Mucosa of descending colon (tissue), 3 donors: ENCODE data around the gene SPINK4. TPM values are rescaled to one million over a fixed set of nuclear protein-coding genes. Genes with fewer than 3 reads are reported as not detected.

ENCODE experiments used
- ATAC-seq: fragments of 200-7000 bp; cut with Tn5 transposase; one replicate; pipeline ENCODE4 v1.9.1; 2020; ENCODE audit warnings: mild to moderate bottlenecking, moderate library complexity
- DNase-seq, 3 donors: peaks; one replicate each; pipeline ENCODE4 v3.0.0-alpha.2; 2020
- H3K36me3 ChIP-seq: fragments of 200-600 bp; one replicate; pipeline ENCODE4 v1.8.0; 2021; ENCODE audit warnings: low read depth, mild to moderate bottlenecking
- H3K4me1 ChIP-seq: fragments of 200-600 bp; one replicate; pipeline ENCODE4 v1.8.0; 2021; ENCODE audit warnings: low read depth, mild to moderate bottlenecking
- H3K4me3 ChIP-seq: fragments of 200-600 bp; one replicate; pipeline ENCODE4 v1.8.0; 2021; ENCODE audit warnings: mild to moderate bottlenecking
- H3K9me3 ChIP-seq: fragments of 200-600 bp; one replicate; pipeline ENCODE4 v1.8.0; 2021; ENCODE audit warnings: mild to moderate bottlenecking
- CTCF ChIP-seq: fragments of 200-600 bp; IDR thresholded peaks from one replicate; pipeline ENCODE4 v1.8.0; 2022; ENCODE audit warnings: antibody characterized with exemption, mild to moderate bottlenecking
- intact Hi-C, 2 donors: fragments of 100-400 bp; cut with DNase I in 1 of 2; cut with micrococcal nuclease in 1 of 2; formaldehyde crosslinking; loops; one replicate each; pipeline versions ENCODE4 v1.11.0 to v1.11.1; 2022; cut with DNase I, micrococcal nuclease
- total RNA-seq, 3 donors: library from RNA; stranded (reverse); fragmentation: NEBNext Ultra II Directional in 2 of 3; extraction: Animal tissue kit (Norgen Biotek cat#: 25700) in 2 of 3; gene quantifications; one replicate each; pipeline versions ENCODE4 v1.2.1 to v1.2.4, GENCODE V29; 2021 to 2023
- donor health status: DM: no; HTN: no; CAD: no; lungs with moderate emphysema.
- donor health status: DM: no; HTN: no; CAD: no.
- donor health status: DM: no; HTN: yes; CAD: no.

SPINK4 gene
- total RNA-seq, 3 donors from 2014 or later, result 13.2 to 85.2 (median 33.3) TPM

- Histone ChIP-seq H3K4me3 (no peak overlapping the region), H3K9me3 (no peaks in the 10 kb centered on the region), H3K36me3 (no peaks in the 10 kb centered on the region), H3K4me1 (no peaks in the 10 kb centered on the region)
- no peak for TF ChIP-seq CTCF
- intact Hi-C loops, result no loop called here
- DNase-seq, result no peak
- ATAC-seq, result peak; percentile 32
Observed at GRCh38 chr9:33198165-33198564, 41.8 kb upstream of the SPINK4 start.

DNA sequence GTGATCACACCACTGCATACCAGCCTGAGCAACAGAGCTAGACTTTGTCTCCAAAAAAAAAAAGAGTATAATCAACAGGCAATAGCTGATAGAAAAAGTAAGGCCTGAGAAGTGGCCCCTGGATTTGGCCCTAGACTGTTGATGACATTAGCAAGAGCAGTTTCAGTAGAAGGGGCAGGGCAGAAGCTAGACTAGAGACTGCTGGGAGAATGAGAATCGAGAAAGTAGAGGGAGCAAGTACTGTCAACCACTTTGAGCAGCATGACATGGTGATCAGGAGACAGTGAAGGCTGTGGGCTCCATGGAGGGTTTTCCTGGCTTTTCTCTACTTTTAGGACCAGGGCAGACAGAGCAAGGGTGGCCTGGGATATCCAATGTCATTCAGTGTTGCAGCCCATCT, 37.9 kb upstream of the SPINK4 start:
- DNase-seq, result no peak
- intact Hi-C loops, result no loop called here

GRCh38 chr9:33202552-33203201, 37.3 kb upstream of the SPINK4 start:
- no peak for TF ChIP-seq CTCF
- H3K4me1 ChIP-seq, result no peaks in the 10 kb centered on the region
- no peaks in the 10 kb centered on the region for H3K9me3 ChIP-seq
- intact Hi-C loops, result no loop called here
- H3K36me3 ChIP-seq, result no peaks in the 10 kb centered on the region
- no peak overlapping the region for H3K4me3 ChIP-seq
- DNase-seq (peak; percentile 48 to 78 (median 51)), ATAC-seq (peak; percentile 85)

More for the DNA sequence above, 37.9 kb upstream of the SPINK4 start:
- Histone ChIP-seq H3K9me3 (no peaks in the 10 kb centered on the region), H3K4me1 (no peaks in the 10 kb centered on the region), H3K4me3 (no peak overlapping the region), H3K36me3 (no peaks in the 10 kb centered on the region)
- TF ChIP-seq CTCF, result no peak
- ATAC-seq, result peak; percentile 7

DNA sequence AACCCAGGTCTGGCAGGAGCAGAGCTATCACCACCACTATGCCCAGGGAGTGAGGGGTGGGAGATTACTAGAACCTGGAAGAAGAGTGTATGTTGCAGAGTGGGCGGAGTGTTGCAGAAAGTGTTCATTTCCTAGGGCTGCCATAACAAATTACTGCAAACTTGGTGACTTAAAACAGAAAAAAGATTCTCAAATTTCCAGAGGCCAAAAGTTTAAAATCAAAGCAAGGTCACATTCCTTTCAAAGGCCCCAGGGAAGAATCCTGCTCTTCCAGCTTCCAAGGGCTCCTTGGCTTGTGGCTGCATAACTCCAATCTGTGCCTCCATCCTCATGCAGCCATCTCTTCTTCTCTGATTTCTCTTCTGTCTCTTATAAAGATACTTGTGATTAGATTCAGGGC, 30.6 kb upstream of the SPINK4 start:
- Histone ChIP-seq H3K9me3 (no peaks in the 10 kb centered on the region), H3K4me1 (peaks cover 13% of the 10 kb centered on the region), H3K36me3 (no peaks in the 10 kb centered on the region), H3K4me3 (no peak overlapping the region)
- ATAC-seq (no peak), DNase-seq (no peak)
- intact Hi-C loops, result no loop called here
- TF ChIP-seq CTCF, result no peak

DNA sequence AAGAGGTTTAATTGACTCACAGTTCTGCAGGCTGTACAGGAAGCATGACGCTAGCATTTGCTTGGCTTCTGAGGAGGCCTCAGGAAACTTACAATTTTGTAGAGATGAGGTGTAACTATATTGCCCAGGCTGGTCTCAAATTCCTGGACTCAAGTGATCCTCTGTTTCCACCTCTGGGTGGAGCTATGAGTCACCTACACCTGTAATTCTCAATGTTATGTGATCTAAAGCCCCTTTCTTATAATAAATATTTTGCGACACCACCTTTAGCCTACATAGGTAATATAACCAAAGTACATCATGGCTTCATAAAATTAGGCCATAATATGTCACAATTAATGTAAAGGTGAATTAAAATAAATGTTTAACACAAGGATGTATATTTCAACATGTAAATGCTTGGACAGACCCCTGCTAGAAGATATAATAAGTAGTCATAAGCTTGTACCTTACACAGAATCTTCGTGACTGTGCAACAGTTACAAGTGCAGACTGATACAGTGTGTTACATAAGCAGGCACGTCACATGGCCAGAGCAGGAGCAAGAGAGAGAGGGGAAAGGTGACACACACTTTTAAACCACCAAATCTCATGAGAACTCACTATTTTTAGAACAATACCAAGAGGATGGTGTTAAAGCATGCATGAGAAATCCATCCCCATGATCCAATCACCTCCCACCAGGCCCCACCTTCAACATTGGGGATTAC, 29.8 kb upstream of the SPINK4 start:
- DNase-seq, result no peak
- intact Hi-C loops, result no loop called here
- TF ChIP-seq CTCF, result no peak
- Histone ChIP-seq H3K9me3 (no peaks in the 10 kb centered on the region), H3K4me3 (no peak overlapping the region), H3K36me3 (no peaks in the 10 kb centered on the region), H3K4me1 (peaks cover 13% of the 10 kb centered on the region)
- peak; percentile 50 for ATAC-seq
